Skin epidermis (tissue), 12 donors: ENCODE measurements around the gene SPRN.
"Not testable (repeated sequence)": the region's sequence is repeated elsewhere in the genome, so short reads cannot be mapped to it uniquely, and the experiment has no call there.

ENCODE experiments used
- H3K27ac ChIP-seq, 21 experiments: fragments of 200-600 bp; sonication (generic) in 11 of 21; one replicate each; pipeline ENCODE4 v1.5.0; 2020; ENCODE audit warnings: mild to moderate bottlenecking in 3 of 21, inconsistent platforms in 2 of 21, moderate library complexity in 2 of 21
- H3K4me3 ChIP-seq, 7 experiments: fragments of 200-600 bp; sonication (generic) in 2 of 7; one replicate each; pipeline ENCODE4 v1.5.0; 2020; ENCODE audit warnings: inconsistent platforms in 2 of 7, mild to moderate bottlenecking in 2 of 7, moderate library complexity in 1 of 7

The SPRN gene

GRCh38 chr10:133424601-133425000, at the start of gene SPRN:
SPRN (minus strand) TSS chr10:133424625; CDS start chr10:133423681, 944 bp downstream.
- not testable (repeated sequence) for H3K27ac ChIP-seq
- peak within 1 kb of the TSS in 1 of 7 experiments; percentile 17 for H3K4me3 ChIP-seq

- no peak overlapping the region for H3K4me3 ChIP-seq
- H3K27ac ChIP-seq: peak overlapping the region in 1 of 21 experiments; percentile 46
These were observed 49.6 kb upstream of the SPRN start for GRCh38 chr10:133474027-133474426.

- Histone ChIP-seq H3K4me3 (no peak overlapping the region), H3K27ac (no peak overlapping the region)
These were observed 48.8 kb upstream of the SPRN start for GRCh38 chr10:133473270-133473669.

GRCh38 chr10:133471300-133472109, 47.1 kb upstream of the SPRN start:
- Histone ChIP-seq H3K27ac (no peak overlapping the region), H3K4me3 (no peak overlapping the region)

- not testable (repeated sequence) for H3K4me3 ChIP-seq, H3K27ac ChIP-seq
These were observed 44.8 kb upstream of the SPRN start for GRCh38 chr10:133469205-133469604.

- Histone ChIP-seq H3K27ac (no peak overlapping the region), H3K4me3 (no peak overlapping the region)
These were observed 43.0 kb upstream of the SPRN start for GRCh38 chr10:133467286-133467911.

- H3K4me3 ChIP-seq: no peak overlapping the region
- no peak overlapping the region for H3K27ac ChIP-seq
These were observed 42.4 kb upstream of the SPRN start for GRCh38 chr10:133466683-133467275.

- H3K27ac ChIP-seq: no peak overlapping the region
These were observed 41.6 kb upstream of the SPRN start for GRCh38 chr10:133465950-133466474.

GRCh38 chr10:133465191-133465949, 40.9 kb upstream of the SPRN start:
- H3K4me3 ChIP-seq: no peak overlapping the region
- H3K27ac ChIP-seq: no peak overlapping the region

More at GRCh38 chr10:133465950-133466474, 41.6 kb upstream of the SPRN start:
- no peak overlapping the region for H3K4me3 ChIP-seq

GRCh38 chr10:133464582-133465031, 40.2 kb upstream of the SPRN start:
- H3K4me3 ChIP-seq: no peak overlapping the region
- H3K27ac ChIP-seq: no peak overlapping the region

GRCh38 chr10:133462512-133463305, 38.3 kb upstream of the SPRN start:
- H3K4me3 ChIP-seq: no peak overlapping the region
- no peak overlapping the region for H3K27ac ChIP-seq

- no peak overlapping the region for H3K4me3 ChIP-seq
- no peak overlapping the region for H3K27ac ChIP-seq
These were observed 37.4 kb upstream of the SPRN start for GRCh38 chr10:133461841-133462240.

- H3K4me3 ChIP-seq: no peak overlapping the region
- no peak overlapping the region for H3K27ac ChIP-seq
These were observed 36.6 kb upstream of the SPRN start for GRCh38 chr10:133461027-133461426.

GRCh38 chr10:133460208-133460769, 35.9 kb upstream of the SPRN start:
- H3K4me3 ChIP-seq: no peak overlapping the region
- no peak overlapping the region for H3K27ac ChIP-seq

GRCh38 chr10:133459454-133460207, 35.2 kb upstream of the SPRN start:
- Histone ChIP-seq H3K4me3 (no peak overlapping the region), H3K27ac (no peak overlapping the region)

GRCh38 chr10:133458710-133459453, 34.5 kb upstream of the SPRN start:
- no peak overlapping the region for H3K27ac ChIP-seq
- no peak overlapping the region for H3K4me3 ChIP-seq

- H3K27ac ChIP-seq: no peak overlapping the region
- H3K4me3 ChIP-seq: no peak overlapping the region
These were observed 33.7 kb upstream of the SPRN start for GRCh38 chr10:133458021-133458709.
